ENCODE measurements around the gene ASS1. TPM values are rescaled to one million over a fixed set of nuclear protein-coding genes. Genes with fewer than 3 reads are reported as not detected.

The ASS1 gene
- total and polyA plus RNA-seq, 2 of the 13 experiments (the other 11 are each of a cell fraction or from before 2014, with no cell fraction given): 77.6 to 122 TPM

- TF ChIP-seq PRDM10 (CRISPR knock-in tag; IDR thresholded peaks at IDR 0.05; ENCODE audit: low read depth) (no peak), NR2F6 (IDR thresholded peaks at IDR 0.05) (no peak), NR2F6 (CRISPR knock-in tag; IDR thresholded peaks at IDR 0.05) (peak; percentile 64; the same call in 1 of the 2 replicates), BCL6 (CRISPR knock-in tag; IDR thresholded peaks at IDR 0.05) (peak; percentile 54), ARNT (IDR thresholded peaks at IDR 0.05) (no peak), SRSF9 (IDR thresholded peaks at IDR 0.05; ENCODE audit: borderline replicate concordance, insufficient read depth, low read depth, low read length, poor library complexity, severe bottlenecking) (no peak), ZBTB1 (CRISPR knock-in tag; IDR thresholded peaks at IDR 0.05; ENCODE audit: borderline replicate concordance) (no peak), CSRNP2 (CRISPR knock-in tag; conservative IDR thresholded peaks at IDR 0.05; ENCODE audit: low read depth) (no peak), ZBED4 (CRISPR knock-in tag; IDR thresholded peaks at IDR 0.05; ENCODE audit: borderline replicate concordance) (no peak), MAFK (conservative IDR thresholded peaks at IDR 0.05 in 1 of 2, IDR thresholded peaks at IDR 0.05 in 1 of 2; ENCODE audit: low read length in 2 of 2) (no peak), RARA (CRISPR knock-in tag; IDR thresholded peaks at IDR 0.05) (peak; percentile 79), ZMYM3 (CRISPR knock-in tag; IDR thresholded peaks at IDR 0.05) (no peak), IKZF4 (CRISPR knock-in tag; IDR thresholded peaks at IDR 0.05; ENCODE audit: borderline replicate concordance, low read depth, not compliant biosample characterization) (no peak), ZBTB43 (CRISPR knock-in tag; conservative IDR thresholded peaks at IDR 0.05) (no peak), CEBPZ (IDR thresholded peaks at IDR 0.05; ENCODE audit: low read length) (no peak), ZNF543 (CRISPR knock-in tag; IDR thresholded peaks at IDR 0.05) (no peak)
Measured at GRCh38 chr9:130453487-130453886, 8.7 kb downstream of the ASS1 start (continued).

All from HepG2 (cell line).